PC-9 (cell line): ENCODE measurements around the gene OR9Q1. TPM values are rescaled to one million over a fixed set of nuclear protein-coding genes. Genes with fewer than 3 reads are reported as not detected.

ENCODE experiments used
- BruUV-seq: library from RNA; stranded (reverse); fragments of 400-500 nt; replicated peaks from 2 replicates; lab custom pipeline; 2021; lab: Mats Ljungman, UMichigan
- CTCF ChIA-PET: fragments of 300-600 bp; sonication (Branson Sonifier 250); formaldehyde crosslinking; loops from one replicate; lab custom pipeline; 2022; ENCODE audit warnings: antibody characterized with exemption; lab: Charles Lee
- POLR2A ChIA-PET: fragments of 300-600 bp; sonication (Branson Sonifier 250); formaldehyde crosslinking; loops from one replicate; lab custom pipeline; 2022; ENCODE audit warnings: antibody characterized with exemption; ENCODE audit not compliant: unreplicated experiment; lab: Charles Lee
- DNase-seq, 2 experiments: peaks; one replicate each; pipeline versions ENCODE4 v3.0.0 to v3.0.0-alpha.2; 2015 to 2022; ENCODE audit warnings: mixed read lengths in 1 of 2
- H2AFZ ChIP-seq: fragments of 200-600 bp; sonication (generic); 2 replicates; pipeline ENCODE4 v1.8.1; 2017; ENCODE audit warnings: antibody characterized with exemption
- H3F3A ChIP-seq: fragments of 200-600 bp; sonication (generic); 2 replicates; pipeline ENCODE4 v1.8.1; 2017; ENCODE audit warnings: antibody characterized with exemption, mild to moderate bottlenecking, low read depth; ENCODE audit not compliant: insufficient read depth
- H3K27ac ChIP-seq: fragments of 200-600 bp; sonication (generic); 2 replicates; pipeline ENCODE4 v1.6.1; 2016; ENCODE audit warnings: mixed run types
- H3K27me3 ChIP-seq: fragments of 200-600 bp; sonication (generic); 2 replicates; pipeline ENCODE4 v1.6.1; 2016; ENCODE audit warnings: low read depth, mixed run types; ENCODE audit not compliant: insufficient read depth
- H3K36me3 ChIP-seq: fragments of 200-600 bp; sonication (generic); 2 replicates; pipeline ENCODE4 v1.6.1; 2016; ENCODE audit warnings: low read depth, mixed run types
- H3K4me1 ChIP-seq: fragments of 200-600 bp; sonication (generic); replicated peaks from 2 replicates; pipeline ENCODE4 v1.6.1; 2016; ENCODE audit warnings: mixed run types; ENCODE audit not compliant: insufficient read depth
- H3K4me2 ChIP-seq: fragments of 200-600 bp; sonication (generic); 2 replicates; pipeline ENCODE4 v1.6.1; 2017; ENCODE audit warnings: mixed run types
- H3K4me3 ChIP-seq: fragments of 200-600 bp; sonication (generic); 2 replicates; pipeline ENCODE4 v1.6.1; 2016; ENCODE audit warnings: mixed run types
- H3K79me2 ChIP-seq: fragments of 200-600 bp; sonication (generic); 2 replicates; pipeline ENCODE4 v1.6.1; 2017; ENCODE audit warnings: low read depth, mixed run types
- H3K9me2 ChIP-seq: fragments of 200-600 bp; sonication (generic); 2 replicates; pipeline ENCODE4 v1.8.1; 2017; ENCODE audit warnings: mild to moderate bottlenecking; ENCODE audit not compliant: insufficient read depth
- H3K9me3 ChIP-seq: fragments of 200-600 bp; sonication (generic); 2 replicates; pipeline ENCODE4 v1.8.1; 2016; ENCODE audit warnings: low read depth; ENCODE audit not compliant: insufficient read depth
- H4K20me1 ChIP-seq: fragments of 200-600 bp; sonication (generic); 2 replicates; pipeline ENCODE4 v1.8.1; 2017; ENCODE audit not compliant: insufficient read depth
- EZH2 ChIP-seq: fragments of 200-600 bp; sonication (generic); IDR thresholded peaks from 2 replicates; pipeline ENCODE4 v1.8.0; 2017; ENCODE audit warnings: antibody characterized with exemption, low read depth
- intact Hi-C: fragments of 100-400 bp; cut with micrococcal nuclease; formaldehyde crosslinking; loops from one replicate; pipeline ENCODE4 v1.10.0; 2022; ENCODE audit not compliant: unreplicated experiment
- total RNA-seq: library from RNA; stranded (reverse); gene quantifications from 2 replicates; pipeline ENCODE4 v1.2.3, GENCODE V29; 2021
- TF ChIP-seq, protein P1 (sequence below): fragments of 200-600 bp; sonication (generic); conservative IDR thresholded peaks from 2 replicates; pipeline ENCODE4 v1.6.1; 2017; ENCODE audit warnings: mixed run types, antibody characterized with exemption, mild to moderate bottlenecking, moderate library complexity

The OR9Q1 gene
- total RNA-seq, 1 experiment from 2014 or later: not detected

DNA sequence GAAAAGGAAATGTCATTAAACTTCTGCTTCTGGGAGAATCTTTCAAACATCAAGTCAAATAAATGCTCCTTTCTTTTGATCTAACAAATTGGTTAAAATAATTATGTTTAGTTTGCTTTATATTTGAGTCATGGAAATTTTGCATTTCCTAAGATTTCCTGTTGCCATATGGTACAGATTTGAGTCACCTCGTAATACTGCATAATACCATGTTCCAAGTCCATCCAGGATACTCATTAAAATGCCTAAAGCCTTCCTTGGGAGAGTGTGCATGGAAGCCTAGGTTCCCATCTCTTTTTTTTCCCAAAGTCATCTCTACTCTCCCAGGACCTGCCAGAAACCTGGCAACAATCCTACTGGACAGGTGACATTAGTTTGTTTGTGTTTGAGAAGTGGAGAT is 97.4 kb downstream of the OR9Q1 start:
- Histone ChIP-seq H3F3A (no peaks in the 10 kb centered on the region), H2AFZ (no peak overlapping the region), H3K79me2 (no peaks in the 10 kb centered on the region), H3K4me2 (no peak overlapping the region), H3K4me1 (no peaks in the 10 kb centered on the region), H3K36me3 (no peaks in the 10 kb centered on the region), H3K9me2 (no peaks in the 10 kb centered on the region), H3K4me3 (no peak overlapping the region), H3K27ac (no peak overlapping the region), H3K27me3 (0 out of 2 replicates have a peak, but pooled peaks cover 3% of the 10 kb centered on the region), H4K20me1 (no peaks in the 10 kb centered on the region), H3K9me3 (no peaks in the 10 kb centered on the region)
- no TSS peak for BruUV-seq
- intact Hi-C loops: no loop called here
- TF ChIP-seq, protein P1, sequence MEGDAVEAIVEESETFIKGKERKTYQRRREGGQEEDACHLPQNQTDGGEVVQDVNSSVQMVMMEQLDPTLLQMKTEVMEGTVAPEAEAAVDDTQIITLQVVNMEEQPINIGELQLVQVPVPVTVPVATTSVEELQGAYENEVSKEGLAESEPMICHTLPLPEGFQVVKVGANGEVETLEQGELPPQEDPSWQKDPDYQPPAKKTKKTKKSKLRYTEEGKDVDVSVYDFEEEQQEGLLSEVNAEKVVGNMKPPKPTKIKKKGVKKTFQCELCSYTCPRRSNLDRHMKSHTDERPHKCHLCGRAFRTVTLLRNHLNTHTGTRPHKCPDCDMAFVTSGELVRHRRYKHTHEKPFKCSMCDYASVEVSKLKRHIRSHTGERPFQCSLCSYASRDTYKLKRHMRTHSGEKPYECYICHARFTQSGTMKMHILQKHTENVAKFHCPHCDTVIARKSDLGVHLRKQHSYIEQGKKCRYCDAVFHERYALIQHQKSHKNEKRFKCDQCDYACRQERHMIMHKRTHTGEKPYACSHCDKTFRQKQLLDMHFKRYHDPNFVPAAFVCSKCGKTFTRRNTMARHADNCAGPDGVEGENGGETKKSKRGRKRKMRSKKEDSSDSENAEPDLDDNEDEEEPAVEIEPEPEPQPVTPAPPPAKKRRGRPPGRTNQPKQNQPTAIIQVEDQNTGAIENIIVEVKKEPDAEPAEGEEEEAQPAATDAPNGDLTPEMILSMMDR: no peak
- TF ChIP-seq EZH2: no peak
- ChIA-PET POLR2A (no interaction called here), CTCF (no interaction called here)
- DNase-seq: no peak

DNA sequence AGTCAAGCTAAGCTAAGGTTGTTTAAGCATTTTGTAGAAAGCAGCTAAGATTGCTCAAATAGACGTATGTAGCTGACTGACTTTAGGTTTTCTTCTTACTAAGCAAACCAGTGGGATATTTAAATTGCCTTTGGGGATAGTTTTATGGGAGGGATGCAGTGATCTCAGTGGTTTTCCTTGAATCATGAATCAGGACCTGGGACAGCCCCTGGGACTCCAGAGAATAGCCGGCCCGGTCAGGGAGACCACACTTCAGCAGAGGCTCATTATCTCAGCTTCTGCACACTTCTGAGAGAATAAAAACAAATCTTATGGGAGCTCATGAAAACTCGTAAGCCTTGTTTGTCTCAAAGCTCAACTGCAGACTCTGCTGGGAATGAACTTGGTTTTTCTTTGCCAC is 101.8 kb downstream of the OR9Q1 start, which contains the start of gene OR9I1:
Gene OR9I1 (minus strand): TSS at position 62 of the 400 bp plus-strand sequence. CDS start 6,086 bp downstream, outside the sequence.
- H3K27me3 ChIP-seq: no peaks in the 10 kb centered on the region
- ChIA-PET POLR2A (no interaction called here), CTCF (no interaction called here)
- no peaks in the 10 kb centered on the region; the same call in 1 of the 2 replicates for H3K9me2 ChIP-seq
- intact Hi-C loops: no loop called here
- no peak within 1 kb of the TSS for H3K4me3 ChIP-seq
- no peaks in the 10 kb centered on the region for H3F3A ChIP-seq
- no peaks in the 10 kb centered on the region for H3K79me2 ChIP-seq
- TF ChIP-seq EZH2: no peak
- TF ChIP-seq, protein P1: no peak
- H3K9me3 ChIP-seq: no peaks in the 10 kb centered on the region
- no peak within 1 kb of the TSS for H2AFZ ChIP-seq
- H3K4me2 ChIP-seq: no peak within 1 kb of the TSS
- H4K20me1 ChIP-seq: no peaks in the 10 kb centered on the region
- BruUV-seq: no TSS peak
- H3K27ac ChIP-seq: no peak within 1 kb of the TSS
- H3K4me1 ChIP-seq: no peaks in the 10 kb centered on the region
- no peak for DNase-seq
- no peaks in the 10 kb centered on the region for H3K36me3 ChIP-seq

DNA sequence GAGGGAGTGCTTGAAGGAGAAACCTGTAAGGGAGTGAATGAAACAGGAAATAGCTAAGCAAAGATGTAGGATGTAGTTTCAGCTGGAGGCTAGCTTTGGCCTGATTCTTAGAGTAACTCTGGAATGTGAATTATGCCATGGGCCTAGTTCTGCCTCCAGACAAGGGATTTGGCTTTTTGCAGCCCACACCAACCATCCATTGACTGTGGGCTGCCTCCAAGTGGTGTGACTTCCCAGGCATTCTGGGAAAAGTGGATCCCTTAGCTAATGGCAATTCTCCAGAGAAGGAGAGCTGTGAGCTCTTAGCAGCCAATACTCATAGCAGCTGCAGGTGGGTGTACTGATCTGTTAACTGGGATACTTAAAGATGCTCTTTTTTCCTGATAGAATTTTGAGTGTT is 103.7 kb downstream of the OR9Q1 start:
- POLR2A ChIA-PET: interaction anchor here (0.6 kb wide), 1 partner anchor 115 kb away, joined by 3 read pairs; no protein-coding TSS in a partner anchor
- Histone ChIP-seq H3K79me2 (no peaks in the 10 kb centered on the region), H3F3A (no peaks in the 10 kb centered on the region), H3K4me3 (no peak overlapping the region), H3K36me3 (no peaks in the 10 kb centered on the region), H2AFZ (no peak overlapping the region), H3K4me2 (no peak overlapping the region), H3K4me1 (no peaks in the 10 kb centered on the region), H3K9me3 (no peaks in the 10 kb centered on the region), H3K27me3 (no peaks in the 10 kb centered on the region), H4K20me1 (no peaks in the 10 kb centered on the region), H3K9me2 (no peaks in the 10 kb centered on the region; the same call in 1 of the 2 replicates), H3K27ac (no peak overlapping the region)
- CTCF ChIA-PET: no interaction called here
- no peak for DNase-seq
- TF ChIP-seq, protein P1: no peak
- TF ChIP-seq EZH2: no peak
- intact Hi-C loops: no loop called here
- no TSS peak for BruUV-seq
